ENCODE data around the gene BMP10. TPM values are rescaled to one million over a fixed set of nuclear protein-coding genes. Genes with fewer than 3 reads are reported as not detected.

Gene BMP10
- total RNA-seq, 1 experiment from 2014 or later, result not detected

DNA sequence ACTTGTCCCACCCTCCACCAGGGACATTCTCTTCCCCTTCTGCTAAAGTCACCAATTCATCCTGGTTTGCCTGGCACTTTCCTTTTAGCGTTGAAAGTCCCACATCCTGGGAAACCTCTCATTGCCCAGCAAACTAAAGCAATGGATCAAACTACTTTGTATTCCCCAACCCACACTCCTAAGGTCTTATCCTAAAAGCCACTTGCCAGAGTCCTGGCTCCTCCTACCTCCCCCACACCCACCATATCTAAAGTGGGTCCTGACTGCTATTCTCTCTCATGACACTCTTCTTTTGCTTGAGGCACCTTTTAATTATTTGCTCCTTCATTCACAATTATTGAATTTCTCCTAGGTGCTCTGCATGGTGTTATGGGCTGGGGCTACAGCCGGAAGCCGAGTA lies 40.9 kb upstream of the BMP10 start:
- Histone ChIP-seq H3K18ac (ENCODE audit: insufficient read length, low read depth, low read length) (no peak overlapping the region), H3K23me2 (ENCODE audit: insufficient read length, low read depth, low read length, poor library complexity, severe bottlenecking) (no peaks in the 10 kb centered on the region), H2AK5ac (ENCODE audit: insufficient read length, low read length) (no peak overlapping the region), H2BK15ac (ENCODE audit: low read depth, low read length) (no peak overlapping the region), H4K8ac (replicated peaks; ENCODE audit: insufficient read length, low read depth, low read length) (no peak overlapping the region), H3K4ac (ENCODE audit: low read depth, low read length) (no peak overlapping the region), H3K4me2 (ENCODE audit: insufficient read depth, insufficient read length, low read length) (no peak overlapping the region), H2BK20ac (ENCODE audit: low read depth, low read length, poor library complexity, severe bottlenecking) (no peak overlapping the region), H2BK12ac (ENCODE audit: insufficient read length, low read depth, low read length) (no peak overlapping the region), H3T11ph (ENCODE audit: low read length) (no peak overlapping the region), H4K5ac (ENCODE audit: insufficient read length, low read depth, low read length) (no peak overlapping the region), H3K27me3 (ENCODE audit: insufficient read depth, low read length) (no peaks in the 10 kb centered on the region), H3K4me1 (ENCODE audit: insufficient read depth, low read length) (peaks cover 5% of the 10 kb centered on the region), H4K20me1 (ENCODE audit: control insufficient read depth, insufficient read depth, insufficient read length) (no peaks in the 10 kb centered on the region), H3K27ac (ENCODE audit: insufficient read length, low read depth, low read length) (no peak overlapping the region), H2BK120ac (ENCODE audit: low read depth, low read length, poor library complexity, severe bottlenecking) (no peak overlapping the region), H4K91ac (ENCODE audit: insufficient read length, low read depth, low read length) (no peak overlapping the region), H3K23ac (ENCODE audit: insufficient read length, low read depth, low read length) (no peak overlapping the region), H3K9me3 (ENCODE audit: control insufficient read depth, low read depth, low read length) (no peaks in the 10 kb centered on the region), H3K9ac (ENCODE audit: extremely low read depth, insufficient read length, low read length) (no peak overlapping the region), H3K79me1 (ENCODE audit: insufficient read depth, low read depth, low read length, poor library complexity, severe bottlenecking) (no peaks in the 10 kb centered on the region), H3K14ac (ENCODE audit: insufficient read depth, low read length) (no peak overlapping the region), H2BK5ac (ENCODE audit: insufficient read length, low read length) (no peak overlapping the region), H3K56ac (ENCODE audit: insufficient read length, low read depth, low read length) (no peak overlapping the region), H3K79me2 (ENCODE audit: insufficient read depth, low read length) (no peaks in the 10 kb centered on the region), H2AFZ (ENCODE audit: low read length) (no peak overlapping the region)
- no peak for TF ChIP-seq CTCF (conservative IDR thresholded peaks at IDR 0.05)
- no CpG with 5 or more reads among the region's 3 CpGs for WGBS (ENCODE audit: extremely low coverage, insufficient read length, low lambda C conversion rate)
- no peak overlapping the region for H3K27ac Mint-ChIP-seq
- H3K27me3 Mint-ChIP-seq (ENCODE audit: low read depth), result no peaks in the 10 kb centered on the region
- DNase-seq, result no peak
- peaks cover 0 to 10% of the 10 kb centered on the region in 2 experiments; a peak in 2 of 5 replicates for H3K9me3 Mint-ChIP-seq
- no peak overlapping the region for H3K4me3 Mint-ChIP-seq
- H3K36me3 Mint-ChIP-seq (ENCODE audit: insufficient read depth in 1 of 3, low read depth in 3 of 3), result 0 out of 7 replicates have a peak, but pooled peaks cover 0 to 3% (median 0%) of the 10 kb centered on the region in 3 experiments
- peaks cover 17 to 20% of the 10 kb centered on the region in 2 experiments for H3K4me1 Mint-ChIP-seq

Measured in H9 (cell line).